GM18951 (cell line): ENCODE results near the gene LSM4.

Experiments used
- POLR2A ChIP-seq: IDR thresholded peaks from 4 replicates; pipeline ENCODE4 v1.6.1; 2011; ENCODE audit warnings: mild to moderate bottlenecking; ENCODE audit not compliant: insufficient read length, insufficient read depth; ENCODE audit errors: extremely low read depth
- in situ Hi-C: fragments of 300-500 bp; cut with MboI; formaldehyde crosslinking; loops from one replicate; pipeline ENCODE4 v1.12.0; 2022; ENCODE audit warnings: low sequenced_read_pairs, mixed read lengths, inconsistent platforms; ENCODE audit not compliant: unreplicated experiment

Gene LSM4

GRCh38 chr19:18264971-18265540, 57.8 kb downstream of the LSM4 start:
- in situ Hi-C loops: no loop called here
- no peak for TF ChIP-seq POLR2A

- no peak for TF ChIP-seq POLR2A
- in situ Hi-C loops: no loop called here
Observed at GRCh38 chr19:18264137-18264854, 58.6 kb downstream of the LSM4 start.

GRCh38 chr19:18263324-18264136, 59.3 kb downstream of the LSM4 start:
- no peak for TF ChIP-seq POLR2A
- in situ Hi-C loops: no loop called here

GRCh38 chr19:18262917-18263316, 60.0 kb downstream of the LSM4 start:
- no peak for TF ChIP-seq POLR2A
- in situ Hi-C loops: no loop called here

- no peak for TF ChIP-seq POLR2A
- in situ Hi-C loops: no loop called here
Observed at GRCh38 chr19:18262144-18262543, 60.7 kb downstream of the LSM4 start.

GRCh38 chr19:18261474-18261873, 61.4 kb downstream of the LSM4 start:
- in situ Hi-C loops: no loop called here
- no peak for TF ChIP-seq POLR2A

- TF ChIP-seq POLR2A: no peak
- in situ Hi-C loops: no loop called here
Observed at GRCh38 chr19:18259893-18260292, 63.0 kb downstream of the LSM4 start.

GRCh38 chr19:18257503-18258470, 65.1 kb downstream of the LSM4 start:
- TF ChIP-seq POLR2A: no peak
- in situ Hi-C loops: no loop called here
